GM19438 (cell line): Measurements from ENCODE around the gene CNTNAP5.
"Not testable (repeated sequence)": the region's sequence is repeated elsewhere in the genome, so short reads cannot be mapped to it uniquely, and the experiment has no call there.

Source experiments
- ATAC-seq: cut with Tn5 transposase; IDR thresholded peaks from one replicate; pipeline ENCODE4 v1.9.1; 2021; ENCODE audit warnings: low read depth; ENCODE audit not compliant: unreplicated experiment

The CNTNAP5 gene

GRCh38 chr2:124402274-124402673 lies 377.2 kb downstream of the CNTNAP5 start:
- no peak for ATAC-seq

- ATAC-seq, result not testable (repeated sequence)
Observed at GRCh38 chr2:124407836-124408534, 382.9 kb downstream of the CNTNAP5 start.

DNA sequence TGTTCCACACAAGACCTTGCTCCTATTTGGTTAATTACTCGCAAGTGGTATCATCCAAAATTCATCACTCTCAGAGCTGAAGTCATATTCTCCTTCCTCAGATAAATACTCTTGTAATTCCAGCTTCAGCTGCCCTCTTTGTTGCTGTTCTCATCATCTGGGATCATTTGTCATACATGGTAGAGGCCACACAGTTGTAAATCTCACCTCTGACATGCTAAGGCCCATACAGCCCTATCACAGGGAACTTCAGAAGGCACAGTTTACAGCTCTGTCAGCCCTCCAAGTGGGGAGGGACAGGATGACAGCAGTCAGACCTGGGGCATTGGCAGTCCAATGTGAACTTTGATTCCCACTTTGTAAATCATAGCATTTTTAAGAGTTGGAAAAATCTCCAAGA lies 399.0 kb downstream of the CNTNAP5 start:
- ATAC-seq, result no peak

DNA sequence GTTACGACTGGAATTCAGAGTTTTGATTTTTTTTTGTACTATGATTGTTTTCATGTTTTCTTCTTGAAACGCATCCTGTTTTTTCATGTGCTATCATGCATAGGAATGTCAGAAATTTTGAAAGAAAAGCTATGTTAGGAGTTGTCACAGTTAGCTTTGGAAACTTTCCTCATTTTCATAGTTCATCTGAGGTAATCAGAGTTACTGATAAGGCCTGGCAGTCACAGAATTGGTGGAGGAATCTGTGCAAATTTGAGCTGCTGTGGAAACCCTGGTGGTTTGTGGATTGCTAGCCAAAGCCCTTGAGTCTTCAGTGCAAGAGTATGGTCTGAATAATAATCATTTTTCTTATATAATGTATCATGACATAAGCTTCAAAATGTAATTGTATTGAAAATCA lies 401.0 kb downstream of the CNTNAP5 start:
- no peak for ATAC-seq

DNA sequence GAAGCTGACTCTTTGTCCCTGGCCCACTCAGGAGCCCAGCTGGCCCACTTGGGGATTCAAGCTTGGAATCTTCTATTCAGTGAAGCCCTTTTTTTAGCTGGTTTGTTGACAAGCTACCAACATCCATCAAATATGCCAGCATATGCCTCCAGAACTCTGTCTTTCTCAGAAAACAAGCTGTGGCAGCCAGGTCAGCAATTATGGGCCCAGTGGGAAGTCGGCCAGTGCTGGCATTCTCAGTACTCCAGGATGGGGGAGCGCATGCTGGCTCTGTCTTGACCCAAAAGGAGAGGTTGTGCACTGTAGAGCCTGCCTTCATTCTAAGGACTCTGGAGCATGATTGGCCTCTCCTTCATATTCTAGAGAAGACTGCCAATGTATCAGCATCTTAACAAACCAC lies 401.5 kb downstream of the CNTNAP5 start:
- no peak for ATAC-seq

- no peak for ATAC-seq
Observed at GRCh38 chr2:124437811-124438210, 412.7 kb downstream of the CNTNAP5 start.

DNA sequence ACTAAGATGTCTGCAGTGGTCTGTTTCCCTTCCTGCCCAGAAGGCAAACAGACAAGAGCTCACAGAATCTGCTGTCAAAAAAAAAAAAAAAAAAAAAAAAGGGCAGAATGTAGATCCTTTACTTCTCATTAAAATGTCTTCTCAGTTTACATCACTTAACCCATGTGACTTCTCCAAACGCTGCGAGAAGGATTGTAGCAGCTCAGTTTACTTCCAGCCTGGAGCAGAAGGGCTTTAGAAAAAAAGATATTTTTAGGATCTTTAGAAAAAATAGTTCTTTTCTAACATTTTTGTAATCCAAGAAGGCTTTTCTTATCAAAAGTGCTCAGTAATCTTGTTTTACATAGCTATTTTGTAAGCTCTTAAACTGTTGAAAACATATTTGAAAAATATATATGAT lies 425.4 kb downstream of the CNTNAP5 start:
- ATAC-seq, result no peak

DNA sequence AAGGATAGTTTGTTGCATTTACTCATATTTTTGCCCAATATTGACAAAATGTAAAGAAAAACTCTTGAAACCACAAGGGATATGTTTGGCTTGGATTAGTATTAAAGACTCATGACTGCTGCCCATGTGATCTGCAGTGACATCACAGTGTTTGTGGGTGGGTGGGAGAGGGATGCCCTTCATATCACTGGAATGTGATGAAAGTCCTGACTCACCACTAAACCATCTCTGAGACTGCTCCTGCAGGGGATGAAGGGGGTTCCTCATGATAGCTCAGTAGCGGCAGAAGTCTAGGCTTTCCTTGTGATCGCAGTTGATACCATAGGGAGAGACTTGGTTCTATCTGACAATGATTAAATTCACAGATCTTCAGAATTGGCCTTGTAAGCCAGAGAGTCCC lies 451.2 kb downstream of the CNTNAP5 start:
- ATAC-seq, result no peak

DNA sequence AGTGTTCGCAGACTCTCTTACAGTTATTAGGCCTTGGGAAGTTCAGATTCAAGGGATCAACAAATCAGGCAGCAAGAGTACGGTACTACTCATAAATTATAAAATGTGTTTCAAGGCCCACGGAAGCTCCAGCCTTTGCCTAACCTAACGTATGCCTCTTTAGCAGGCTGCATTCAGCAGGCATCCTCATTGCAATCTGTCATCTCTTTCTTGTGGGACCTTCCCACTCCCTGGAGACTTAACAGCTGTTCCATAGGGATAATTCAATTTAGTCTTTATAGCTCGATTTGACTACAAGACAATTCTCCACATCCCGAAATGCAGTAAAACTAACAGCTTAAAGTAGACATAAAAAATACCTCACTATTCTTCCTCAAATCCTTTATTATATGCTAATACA lies 453.7 kb downstream of the CNTNAP5 start:
- no peak for ATAC-seq

- no peak for ATAC-seq
Observed at GRCh38 chr2:124480958-124481357, 455.9 kb downstream of the CNTNAP5 start.

DNA sequence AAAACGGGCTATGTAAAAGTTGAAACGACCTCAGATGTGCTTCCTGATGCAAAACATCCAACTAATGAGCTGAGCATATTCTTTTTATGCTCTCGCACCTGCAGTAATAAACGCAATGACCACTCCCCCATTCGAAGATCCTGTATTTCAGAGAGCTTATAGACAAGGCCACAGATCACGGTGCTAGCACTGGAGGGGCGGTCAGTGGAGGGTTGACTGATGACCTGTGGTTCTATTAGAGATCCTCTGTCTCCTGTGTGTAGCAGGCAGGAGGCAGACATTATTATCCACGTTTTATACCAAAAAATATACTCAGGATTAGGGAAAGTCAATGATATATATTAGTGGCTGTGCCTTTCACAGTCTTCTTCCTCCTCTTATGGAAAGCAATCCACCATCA lies 457.0 kb downstream of the CNTNAP5 start:
- ATAC-seq, result no peak

GRCh38 chr2:124482551-124482950 lies 457.5 kb downstream of the CNTNAP5 start:
- ATAC-seq, result no peak

DNA sequence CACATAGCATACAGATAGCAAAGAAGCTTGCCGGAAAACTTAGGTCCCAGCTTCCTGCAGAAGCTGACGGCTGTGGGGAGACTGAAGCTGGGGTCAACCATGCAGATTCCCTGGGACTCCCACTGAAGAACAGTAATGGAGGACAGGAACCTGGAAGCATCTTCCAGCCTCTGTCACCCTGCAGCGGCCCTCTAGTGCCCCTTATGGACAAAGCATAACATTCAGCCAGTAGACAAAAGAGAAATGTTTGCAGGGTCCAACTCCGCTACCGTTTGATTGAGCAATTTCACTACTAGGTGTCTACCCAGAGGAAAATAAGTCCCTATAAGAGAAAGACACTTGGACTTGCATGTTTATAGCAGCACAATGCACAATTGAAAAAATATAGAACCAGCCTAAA lies 460.6 kb downstream of the CNTNAP5 start:
- no peak for ATAC-seq

DNA sequence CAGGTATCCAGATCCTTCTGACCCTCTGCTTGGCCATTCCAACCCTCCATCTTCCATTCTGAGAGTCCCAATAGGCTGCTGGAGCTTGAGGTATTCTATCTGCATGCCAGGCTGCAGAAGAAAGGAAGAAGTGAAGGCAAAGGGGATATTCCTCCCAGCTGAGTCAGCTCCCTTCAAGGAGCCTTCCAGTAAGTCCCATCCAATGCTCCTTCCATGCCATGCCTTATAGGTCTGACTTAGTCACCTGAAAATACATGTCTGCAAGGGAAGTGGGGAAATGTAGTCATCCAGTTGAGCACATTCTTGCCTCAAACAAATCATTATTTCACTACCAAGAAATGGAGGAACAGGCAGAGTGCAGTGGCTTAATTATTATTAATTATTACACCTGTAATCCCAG lies 464.6 kb downstream of the CNTNAP5 start:
- no peak for ATAC-seq

- ATAC-seq, result no peak
Observed at GRCh38 chr2:124501575-124502152, 476.6 kb downstream of the CNTNAP5 start.

- ATAC-seq, result no peak
Observed at GRCh38 chr2:124514236-124514635, 489.1 kb downstream of the CNTNAP5 start.

DNA sequence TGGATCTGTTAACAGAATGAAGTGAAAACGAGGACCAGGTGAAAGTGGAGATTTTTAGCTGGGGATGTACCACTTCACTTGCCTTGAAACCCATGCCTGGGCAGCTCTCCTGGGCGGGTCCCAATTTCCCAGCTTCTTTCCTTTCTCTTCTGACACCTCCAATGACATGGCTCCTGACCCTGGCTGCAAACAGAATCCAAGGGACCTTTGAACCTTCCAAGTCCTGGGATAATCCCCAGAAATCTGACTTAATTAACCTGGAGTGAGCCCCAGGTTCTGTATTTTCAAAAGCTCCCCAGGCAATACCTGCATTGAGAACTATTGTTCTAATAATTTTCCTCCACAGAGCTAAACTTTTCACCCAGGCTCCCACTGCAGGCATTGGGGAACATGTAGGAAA lies 495.9 kb downstream of the CNTNAP5 start:
- no peak for ATAC-seq

GRCh38 chr2:124523096-124523495 lies 498.0 kb downstream of the CNTNAP5 start:
- no peak for ATAC-seq

GRCh38 chr2:124524155-124524915 lies 499.2 kb downstream of the CNTNAP5 start:
- no peak for ATAC-seq

DNA sequence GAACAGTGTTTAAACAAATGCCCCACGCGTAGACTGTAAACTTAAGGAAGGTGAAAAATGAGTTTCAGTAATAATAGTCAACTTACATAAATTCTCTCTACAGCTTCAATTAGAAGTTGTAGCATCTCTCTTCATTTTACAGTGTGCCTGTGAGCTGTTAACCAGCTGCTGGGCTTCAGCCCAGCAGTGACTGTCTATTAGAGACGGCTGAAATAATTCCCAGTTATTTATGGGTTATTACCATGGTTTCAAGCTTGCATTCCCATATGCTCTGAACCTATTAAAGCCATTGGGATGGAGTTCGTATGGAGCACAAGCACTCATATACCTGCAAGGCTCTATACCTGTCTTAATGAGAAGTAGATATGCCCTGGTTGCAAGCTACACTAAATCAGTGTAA lies 501.1 kb downstream of the CNTNAP5 start:
- no peak for ATAC-seq

DNA sequence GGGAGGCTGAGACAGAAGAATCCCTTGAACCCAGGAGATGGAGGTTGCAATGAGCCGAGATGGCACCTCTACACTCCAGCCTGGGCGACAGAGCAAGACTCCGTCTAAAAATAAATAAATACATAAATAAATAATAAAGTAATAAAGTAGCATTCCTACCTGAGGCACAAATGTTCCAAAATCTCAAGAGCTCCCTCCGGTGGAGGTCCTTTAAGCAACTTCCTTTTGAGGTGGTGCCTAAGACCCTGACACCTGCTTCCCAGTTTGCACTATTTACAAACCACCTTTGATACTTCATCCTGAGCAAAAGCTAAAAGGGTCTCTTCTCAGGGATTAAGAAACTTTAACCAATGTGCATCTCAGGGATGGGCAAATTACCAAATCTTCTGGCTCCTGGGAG lies 505.1 kb downstream of the CNTNAP5 start:
- no peak for ATAC-seq
